ENCODE measurements around the gene VKORC1.
"Not testable (repeated sequence)": the region's sequence is repeated elsewhere in the genome, so short reads cannot be mapped to it uniquely, and the experiment has no call there.

The VKORC1 gene

DNA sequence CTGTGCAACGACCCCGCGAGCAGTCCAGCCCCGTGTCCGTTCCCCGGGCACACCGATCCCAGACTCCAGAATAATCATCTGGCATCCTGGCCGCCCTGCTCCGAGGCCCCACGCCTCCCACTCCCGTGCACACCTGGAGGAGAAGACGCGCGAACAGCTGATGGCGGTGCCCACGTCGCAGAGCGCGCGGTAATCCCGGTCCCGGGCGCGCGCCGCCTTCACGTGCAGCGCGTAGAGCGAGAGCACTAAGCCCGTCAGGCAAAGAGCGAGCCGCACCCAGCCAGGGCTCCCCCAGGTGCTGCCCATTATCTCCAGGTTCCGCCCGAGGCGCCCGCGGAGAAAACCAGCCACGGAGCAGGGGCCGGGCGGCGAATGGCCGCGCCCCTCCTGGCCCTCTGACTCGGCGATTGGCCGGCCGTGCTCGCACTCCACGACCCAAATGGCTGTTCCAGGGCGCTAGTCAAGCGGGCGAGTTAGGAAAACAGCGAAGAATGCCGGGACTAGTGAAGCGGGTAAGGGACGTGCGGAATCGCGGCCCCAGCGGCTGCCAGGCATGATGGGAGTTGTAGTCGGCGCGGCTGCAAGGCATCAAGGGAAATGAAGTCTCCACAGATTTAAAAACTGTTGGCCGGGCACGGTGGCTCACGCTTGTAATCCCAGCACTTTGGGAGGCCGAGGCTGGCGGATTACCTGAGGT is at the start of gene VKORC1:
Gene VKORC1, minus strand, starts transcription at position 374 of the 697 bp plus-strand sequence. Its CDS starts 68 bp downstream, at position 306.
- DNase-seq (ENCODE audit: low read depth in 1 of 2, low spot score in 1 of 2), result peak; percentile 79 to 90

DNA sequence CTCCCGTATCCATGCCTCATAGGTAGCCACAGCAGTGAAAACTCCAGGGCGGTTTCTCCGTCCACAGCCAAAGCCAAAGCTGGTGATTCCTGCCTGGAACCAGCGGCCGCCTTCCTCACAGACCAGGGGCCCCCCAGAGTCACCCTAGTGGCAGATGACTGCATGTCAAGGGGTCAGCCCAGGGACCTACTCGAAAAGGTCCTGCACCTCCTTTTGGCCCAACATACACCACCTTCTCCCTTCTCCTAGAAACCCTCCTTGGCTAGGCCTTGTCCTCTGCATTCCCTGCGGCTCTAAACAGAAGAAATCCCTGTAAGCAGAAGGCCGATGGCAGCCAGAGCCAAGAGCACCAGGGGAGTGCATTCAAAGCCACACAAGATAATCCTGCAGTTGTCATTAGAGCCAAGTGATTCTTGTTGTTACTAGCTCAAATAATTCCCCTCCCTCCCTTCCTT is 49.1 kb upstream of the VKORC1 start:
- DNase-seq (ENCODE audit: low read depth in 1 of 2, low spot score in 1 of 2), result no peak

DNA sequence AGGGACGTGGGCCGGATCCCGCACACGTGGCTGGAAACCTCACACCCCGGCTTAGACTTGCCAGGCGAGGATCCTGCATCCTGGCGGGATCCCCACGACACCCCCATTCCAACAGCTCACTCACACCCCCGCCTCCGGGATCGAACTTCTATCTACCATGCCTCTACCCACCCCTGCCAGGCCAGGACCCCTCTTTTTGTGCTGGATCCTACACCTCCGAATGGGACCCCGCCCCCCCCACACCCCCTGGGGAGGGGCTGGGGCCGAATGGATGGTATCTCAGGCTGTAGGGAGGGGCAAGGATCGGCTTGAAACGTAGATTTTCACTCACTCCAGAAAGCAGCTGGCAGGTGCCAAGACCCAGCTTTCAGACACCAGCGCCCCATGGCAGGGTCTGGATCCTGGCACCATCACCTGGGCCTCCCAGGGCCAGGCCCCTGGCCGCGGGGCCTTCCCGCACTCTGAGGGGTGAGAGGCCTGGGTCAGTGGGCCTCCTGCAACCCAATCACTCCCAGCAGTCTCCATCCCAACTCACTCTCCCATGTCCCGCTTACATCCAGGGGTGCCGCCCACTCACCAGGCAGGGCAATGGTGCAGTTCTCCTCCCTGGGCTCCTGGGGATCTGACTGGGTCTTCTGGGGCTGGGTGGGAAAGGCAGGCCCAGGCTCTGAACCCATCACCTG is 48.6 kb upstream of the VKORC1 start:
- no peak for DNase-seq (ENCODE audit: low read depth in 1 of 2, low spot score in 1 of 2)

DNA sequence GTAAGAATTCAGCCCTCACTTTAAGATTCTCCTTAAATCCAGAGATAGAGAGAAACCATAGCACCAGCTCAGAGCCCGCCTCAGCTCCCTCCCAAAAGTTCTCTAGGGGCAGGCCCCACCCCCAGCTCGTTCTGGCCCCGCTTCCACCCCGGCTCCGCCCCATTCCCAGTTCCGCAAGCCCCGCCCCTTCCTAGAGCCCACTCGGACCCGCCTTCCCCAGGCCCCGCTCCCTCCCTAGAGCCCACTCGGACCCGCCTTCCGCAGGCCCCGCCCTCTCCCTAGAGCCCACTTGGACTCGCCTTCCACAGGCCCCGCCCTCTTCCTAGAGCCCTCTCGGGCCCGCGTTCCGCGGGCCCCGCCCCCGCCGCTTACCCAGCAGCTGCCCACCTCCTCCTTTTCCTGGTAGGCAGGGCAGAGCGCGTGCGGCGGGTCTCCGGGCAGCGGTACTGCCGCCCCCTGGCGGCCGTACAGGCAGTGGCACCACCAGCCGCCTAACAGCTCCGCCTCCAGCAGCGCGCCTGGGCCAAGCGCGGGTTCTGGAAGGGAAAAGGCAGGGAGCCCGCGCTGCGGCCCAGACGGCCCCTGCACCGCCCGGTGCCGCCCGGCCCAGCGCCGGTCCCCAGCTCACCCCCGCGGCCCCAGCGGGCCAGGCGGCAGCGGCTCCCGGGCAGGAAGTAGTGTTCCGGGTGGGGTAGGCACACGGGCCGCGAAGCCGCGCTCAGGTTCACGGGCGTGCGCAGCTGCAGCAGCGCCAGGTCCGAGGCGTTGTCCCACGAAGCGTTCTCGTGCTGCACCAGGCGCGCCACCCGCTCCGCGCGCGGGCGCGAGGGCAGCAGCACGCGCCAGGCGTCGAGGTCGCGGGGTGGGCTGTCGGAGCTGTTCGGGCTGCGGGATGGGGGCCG is 47.8 kb upstream of the VKORC1 start:
- DNase-seq (ENCODE audit: low read depth in 1 of 2, low spot score in 1 of 2), result peak; percentile 95 to 96

DNA sequence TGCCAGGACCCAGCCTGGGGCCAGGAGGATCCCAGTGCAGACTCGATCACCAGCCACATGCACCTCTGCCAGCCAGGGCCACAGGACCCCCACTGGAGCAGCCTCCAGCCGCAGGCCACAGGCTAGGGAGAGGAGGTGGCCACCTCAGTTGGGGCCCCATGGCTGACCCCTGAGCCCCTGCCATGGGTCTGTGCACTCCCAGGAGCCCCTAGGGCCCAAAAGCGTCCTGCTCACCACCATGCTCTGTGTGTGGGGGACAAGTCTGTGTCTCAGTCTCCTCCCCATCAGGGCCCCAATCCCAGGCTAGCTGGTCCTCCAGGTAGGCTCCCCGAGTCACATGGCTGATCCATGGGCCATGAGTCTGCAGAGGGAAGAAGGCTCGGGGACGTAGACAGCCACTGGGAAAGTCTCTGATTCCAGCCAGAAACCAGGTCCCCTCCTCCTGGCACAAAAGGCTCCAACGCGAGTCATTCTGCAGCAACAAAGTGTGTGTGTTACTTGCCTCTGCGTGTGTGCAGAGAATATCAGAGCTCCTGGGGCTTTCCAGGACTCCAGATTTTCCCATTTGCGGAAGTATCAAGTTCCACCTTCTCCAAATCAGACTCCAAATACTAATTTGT is 47.0 kb upstream of the VKORC1 start:
- DNase-seq (ENCODE audit: low read depth in 1 of 2, low spot score in 1 of 2), result no peak

DNA sequence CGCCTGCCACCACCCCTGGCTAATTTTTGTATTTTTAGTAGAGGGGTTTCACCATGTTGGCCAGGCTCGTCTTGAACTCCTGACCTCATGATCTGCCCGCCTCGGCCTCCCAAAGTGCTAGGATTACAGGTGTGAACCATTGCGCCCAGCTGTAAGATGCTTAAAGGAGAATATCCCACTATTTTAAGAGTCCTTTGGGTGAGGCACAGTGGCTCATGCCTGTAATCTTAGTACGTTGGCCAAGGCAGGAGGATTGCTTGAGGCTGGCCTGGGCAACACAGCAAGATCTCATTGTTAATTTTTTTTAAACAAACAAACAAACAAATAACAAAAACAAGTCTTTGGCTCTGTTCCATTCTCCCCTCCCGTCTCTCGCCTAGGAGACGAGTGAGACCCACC is 46.5 kb upstream of the VKORC1 start:
- not testable (repeated sequence) for DNase-seq (ENCODE audit: low read depth in 1 of 2, low spot score in 1 of 2)

DNA sequence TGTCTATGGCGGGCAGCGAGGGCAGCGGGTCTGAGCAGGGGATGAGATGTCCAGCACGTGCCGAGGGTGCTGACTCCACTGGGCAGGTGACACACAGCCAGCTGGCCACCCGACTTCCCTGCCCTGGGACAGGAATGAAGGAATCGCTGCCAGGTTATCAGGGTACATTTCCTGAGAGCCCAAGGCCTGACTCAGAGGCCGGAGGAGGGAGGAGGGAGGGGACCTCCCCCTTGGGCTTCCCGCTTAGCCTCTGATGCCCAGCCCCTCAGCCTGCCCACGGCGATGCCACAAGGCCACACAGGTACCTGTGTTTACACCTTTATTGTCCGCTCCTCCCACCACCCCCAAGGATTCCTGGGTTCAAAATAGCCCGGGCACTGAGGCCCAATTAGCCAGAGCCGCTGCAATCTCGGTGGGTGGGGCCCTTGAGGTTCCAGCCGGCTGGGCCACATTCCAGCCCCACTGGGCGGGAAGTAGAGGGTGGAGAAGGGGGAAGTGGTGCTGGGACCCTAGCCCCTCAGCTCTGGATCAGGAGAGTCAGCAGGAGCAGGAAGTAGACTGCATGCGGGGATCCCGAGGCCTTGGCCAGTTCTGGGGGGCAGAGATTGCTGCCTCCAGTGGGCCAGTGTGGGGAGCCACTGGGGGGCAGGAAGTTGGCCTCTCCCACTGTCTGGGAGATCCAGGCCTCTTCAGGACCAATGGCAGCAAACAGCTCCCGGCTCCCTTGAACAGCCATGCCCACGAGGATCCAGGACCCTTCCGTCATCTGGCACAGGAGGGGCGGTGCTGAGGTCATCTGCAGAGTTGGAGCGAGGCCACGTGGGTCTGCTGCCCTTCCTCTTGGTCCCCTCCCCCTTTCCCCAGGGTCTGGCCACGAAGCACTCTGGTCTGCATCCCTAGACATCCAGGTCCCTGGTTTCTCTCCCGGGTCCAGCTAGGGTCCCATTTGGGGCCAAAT is 44.3 kb upstream of the VKORC1 start:
- DNase-seq (ENCODE audit: low read depth in 1 of 2, low spot score in 1 of 2), result no peak

DNA sequence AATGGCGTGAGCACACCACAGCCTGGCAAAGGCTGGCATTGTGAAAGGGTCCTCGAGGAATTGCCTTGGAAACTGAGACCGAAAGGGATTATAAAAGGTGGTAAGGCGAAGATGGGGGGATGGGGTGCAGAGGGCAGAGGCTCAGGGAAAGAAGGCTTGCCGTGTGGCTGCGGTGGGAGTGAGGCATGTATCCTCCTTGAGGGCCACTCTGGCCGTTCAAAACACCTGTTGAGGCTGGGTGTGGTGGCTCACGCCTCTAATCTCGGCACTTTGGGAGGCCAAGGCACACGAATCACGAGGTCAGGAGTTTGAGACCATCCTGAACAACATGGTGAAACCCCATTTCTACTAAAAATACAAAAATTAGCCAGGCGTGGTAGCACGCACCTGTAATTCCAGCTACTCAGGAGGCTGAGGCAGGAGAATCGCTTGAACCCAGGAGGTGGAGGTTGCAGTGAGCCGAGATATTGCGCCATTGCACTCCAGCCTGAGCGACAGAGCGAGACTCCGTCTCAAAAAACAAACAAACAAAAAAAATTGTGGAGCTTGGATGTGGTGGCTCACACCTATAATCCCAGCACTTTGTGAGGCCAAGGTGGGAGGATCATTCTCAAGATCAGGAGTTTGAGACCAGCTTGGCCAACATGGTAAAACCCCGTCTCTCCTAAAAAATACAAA is 42.4 kb upstream of the VKORC1 start:
- DNase-seq (ENCODE audit: low read depth in 1 of 2, low spot score in 1 of 2), result not testable (repeated sequence)

DNA sequence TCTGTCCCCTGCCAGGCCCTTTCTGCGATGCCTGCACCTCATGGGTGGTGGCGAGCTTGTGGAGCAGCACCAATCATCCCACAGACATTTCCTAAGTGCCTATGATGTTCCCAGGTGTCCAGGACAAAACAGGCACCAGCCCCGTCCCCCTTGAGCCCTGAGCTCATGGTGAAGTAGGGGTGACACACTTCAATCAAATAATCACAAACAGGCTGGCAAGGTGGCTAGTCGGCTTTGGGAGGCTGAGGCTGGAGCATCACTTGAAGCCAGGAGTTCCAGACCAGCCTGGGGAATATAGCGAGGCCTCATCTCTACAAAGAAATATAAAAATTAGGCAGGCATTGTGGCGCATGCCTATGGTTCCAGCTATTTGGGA is 41.7 kb upstream of the VKORC1 start:
- no peak for DNase-seq (ENCODE audit: low read depth in 1 of 2, low spot score in 1 of 2)

DNA sequence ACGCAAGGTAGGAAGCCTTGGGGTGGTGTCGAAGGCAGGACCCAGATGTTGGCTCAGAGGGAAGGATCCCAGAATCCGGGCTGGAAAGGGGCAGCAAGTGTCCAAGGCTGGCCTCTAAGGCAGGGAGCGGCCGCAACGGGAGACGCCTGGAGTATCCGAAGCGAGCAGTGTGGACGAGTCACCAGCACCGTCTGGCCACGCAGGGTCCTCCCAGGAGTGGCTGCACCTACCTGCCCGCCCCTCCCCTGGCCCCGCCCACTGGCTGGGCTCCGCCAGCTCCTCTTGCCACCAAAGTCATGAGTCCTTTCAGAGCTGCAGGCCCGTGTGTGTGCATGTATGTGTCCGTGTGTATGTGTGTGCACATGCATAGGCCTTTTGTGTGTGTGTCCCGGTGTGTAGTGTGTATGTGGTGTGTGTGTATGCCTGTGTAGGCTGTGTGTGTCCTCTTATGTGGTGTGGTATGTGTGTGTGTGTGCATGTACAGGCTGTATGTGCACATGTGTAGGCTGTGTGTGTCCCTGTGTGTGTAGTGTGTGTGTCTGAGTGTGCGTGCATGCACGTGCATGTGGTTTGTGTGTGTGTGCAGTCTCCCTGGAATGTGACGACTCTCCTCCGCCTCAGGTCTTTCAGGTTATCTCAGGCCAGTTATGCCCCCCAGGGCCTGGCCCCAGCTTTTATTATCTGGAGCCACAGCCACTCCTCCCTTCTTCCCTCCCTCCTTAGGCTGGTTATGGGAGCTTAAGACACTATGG is 41.1 kb upstream of the VKORC1 start, which contains the start of gene PRSS8:
Gene PRSS8, minus strand, starts transcription at position 193 of the 752 bp plus-strand sequence. CDS start 229 bp downstream, outside the sequence.
- no peak for DNase-seq (ENCODE audit: low read depth in 1 of 2, low spot score in 1 of 2)

DNA sequence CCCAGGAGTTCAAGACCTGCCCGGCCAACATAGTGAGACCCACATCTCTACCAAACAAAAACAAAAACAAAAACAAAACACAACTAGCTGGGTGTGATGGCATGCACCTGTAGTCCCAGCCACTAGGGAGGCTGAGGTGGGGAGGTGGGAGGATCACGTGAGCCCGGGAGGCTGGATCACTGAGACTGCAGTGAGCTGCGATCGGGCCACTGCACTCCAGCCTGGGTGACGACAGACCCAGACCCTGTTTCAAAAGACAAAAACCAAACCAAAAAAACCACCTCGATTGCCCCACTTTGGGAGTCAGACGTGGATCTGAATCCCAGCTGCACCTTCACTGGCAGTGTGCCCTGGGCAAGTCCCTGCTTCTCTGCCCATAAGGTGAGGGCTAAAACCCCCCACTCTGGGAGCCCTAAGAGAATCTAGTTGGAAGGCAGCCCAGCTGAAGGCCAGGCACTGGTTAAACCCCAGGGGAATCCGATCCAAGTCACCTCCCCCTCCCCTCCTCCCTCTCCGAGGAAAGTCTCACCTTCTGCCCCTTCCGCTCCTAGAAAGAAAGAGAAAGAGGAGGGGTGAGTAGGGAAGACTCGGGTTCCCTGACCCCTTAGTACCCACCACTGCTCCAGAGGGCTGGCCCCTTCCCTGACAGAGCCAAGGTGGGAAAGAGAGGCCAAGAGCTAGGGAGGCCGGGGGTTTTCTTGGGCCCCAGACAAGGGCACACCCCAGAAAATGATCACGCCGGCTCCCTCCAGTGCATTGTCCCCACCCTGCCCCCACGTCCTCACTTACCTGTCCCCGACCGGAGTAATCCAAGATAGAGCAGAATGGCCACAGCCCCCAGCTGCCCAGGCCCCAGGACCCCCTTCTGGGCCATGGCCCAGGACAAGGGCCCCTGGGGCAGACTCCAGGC is 40.3 kb upstream of the VKORC1 start:
- DNase-seq (ENCODE audit: low read depth in 1 of 2, low spot score in 1 of 2), result no peak

DNA sequence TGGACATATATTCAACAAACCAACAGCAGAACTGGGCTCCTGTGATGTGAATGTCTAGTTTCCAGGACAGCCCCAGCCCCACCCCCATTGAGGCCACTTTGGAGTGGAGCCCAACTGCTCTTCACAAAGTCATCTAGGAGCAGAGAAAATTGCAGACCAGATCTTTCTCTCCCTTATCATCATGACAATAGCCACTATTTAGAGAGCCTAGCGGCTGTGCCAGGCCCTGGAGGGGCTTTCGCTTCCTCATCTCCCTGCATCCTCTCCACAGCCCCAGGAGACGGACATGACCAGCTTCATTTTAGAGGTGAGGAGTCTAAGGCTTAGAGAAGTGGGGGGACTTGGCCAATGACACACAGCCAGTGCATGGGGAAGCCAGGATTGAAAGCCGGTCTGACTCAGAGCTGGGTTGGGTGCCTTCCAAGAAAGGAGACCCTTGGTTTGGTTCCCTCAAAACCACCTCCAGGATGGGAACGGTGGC is 39.5 kb upstream of the VKORC1 start:
- DNase-seq (ENCODE audit: low read depth in 1 of 2, low spot score in 1 of 2), result no peak

DNA sequence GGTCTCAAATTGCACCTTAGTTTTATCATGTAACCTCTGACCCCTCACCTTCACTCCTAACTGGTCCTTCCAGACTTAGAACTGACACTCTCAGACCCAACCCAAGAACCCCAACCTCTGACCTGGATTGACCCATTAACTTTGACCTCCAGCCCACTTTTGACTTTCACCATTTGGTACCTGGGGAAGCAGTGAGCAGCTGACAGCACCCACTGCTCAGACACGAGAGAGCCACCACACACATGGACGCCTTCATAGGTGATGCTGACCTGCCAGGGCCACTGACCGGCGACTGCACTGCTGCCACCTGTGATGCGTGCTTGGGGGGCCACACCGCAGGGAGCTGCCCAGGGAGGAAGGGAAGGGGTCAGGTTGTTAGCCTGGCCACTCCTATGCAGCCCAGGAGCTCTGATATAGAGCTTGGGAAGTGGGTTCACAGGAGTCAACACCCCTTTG is 38.5 kb upstream of the VKORC1 start:
- DNase-seq (ENCODE audit: low read depth in 1 of 2, low spot score in 1 of 2), result no peak

DNA sequence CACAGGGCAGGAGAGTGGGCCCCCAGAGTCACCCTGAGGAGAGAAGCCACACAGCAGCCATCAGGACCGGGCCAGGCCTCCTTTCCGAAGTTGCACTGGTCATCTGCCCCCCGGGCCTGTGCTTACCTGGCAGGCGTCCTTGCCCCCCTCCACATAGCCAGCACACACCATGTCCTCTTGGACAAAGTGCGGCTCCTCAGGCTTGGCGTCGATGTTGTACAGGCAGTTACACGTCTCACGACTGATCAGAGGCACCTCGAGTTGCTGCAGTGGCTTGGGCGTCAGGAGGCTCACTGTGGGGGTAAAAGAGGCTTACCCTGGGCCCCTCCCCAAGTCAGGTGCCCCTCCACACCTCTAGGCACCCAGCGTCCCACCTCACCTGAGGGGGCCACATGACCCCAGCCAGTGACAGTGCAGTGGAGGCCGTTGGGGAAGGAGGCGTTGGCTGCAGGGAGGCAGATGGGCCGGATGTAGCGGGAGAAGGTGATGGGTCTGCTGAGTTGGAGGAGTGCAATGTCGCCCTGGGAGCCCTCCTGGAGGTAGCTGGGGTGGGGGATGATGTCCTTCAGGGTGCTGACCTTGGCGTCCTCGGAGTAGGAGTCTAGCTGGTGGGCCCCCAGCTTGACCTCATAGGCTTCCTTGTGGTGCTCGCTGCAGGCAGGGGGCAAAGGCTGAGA is 37.8 kb upstream of the VKORC1 start:
- DNase-seq (ENCODE audit: low read depth in 1 of 2, low spot score in 1 of 2), result no peak

DNA sequence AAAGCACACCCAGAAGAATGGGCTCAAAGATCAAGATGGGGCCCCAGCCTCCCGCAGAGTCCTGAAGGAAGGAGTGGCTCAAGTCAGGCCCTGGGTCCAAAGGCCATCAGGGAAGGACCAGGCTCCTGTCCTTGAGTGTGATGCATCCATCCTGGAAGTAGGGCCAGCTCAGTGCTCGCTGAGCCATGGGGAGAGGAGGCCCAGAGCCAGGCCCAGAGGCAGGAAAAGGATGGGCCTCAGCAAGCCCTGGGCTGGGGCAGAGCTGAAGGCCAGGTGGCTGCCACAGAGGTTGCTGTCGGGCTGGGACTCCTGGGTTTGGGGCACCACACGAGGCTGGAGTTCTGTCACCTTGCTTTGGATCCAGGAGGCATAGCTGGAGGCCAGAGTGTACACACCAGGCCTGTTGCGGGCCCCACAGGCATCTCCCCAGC is 37.3 kb upstream of the VKORC1 start:
- no peak for DNase-seq (ENCODE audit: low read depth in 1 of 2, low spot score in 1 of 2)

DNA sequence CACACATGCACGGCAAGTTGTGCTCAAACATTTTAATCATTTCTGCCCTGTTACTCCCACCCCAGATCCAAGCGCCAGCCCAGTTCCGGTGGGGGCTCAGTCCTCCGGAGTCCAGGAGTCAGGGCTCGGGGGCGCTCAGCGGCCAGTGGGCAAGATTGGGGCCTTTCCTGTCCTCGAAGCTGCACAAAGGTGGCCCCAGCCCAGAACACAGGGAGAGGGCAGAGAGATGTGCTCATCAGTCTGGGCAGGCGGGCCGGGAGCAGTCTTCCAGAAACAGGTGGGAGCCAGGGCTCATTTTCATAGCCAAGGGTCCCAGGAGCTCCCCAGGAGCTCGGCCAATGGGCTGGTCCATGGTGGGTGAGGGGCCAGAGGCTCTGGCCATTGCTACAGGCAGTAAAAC is 36.8 kb upstream of the VKORC1 start:
- DNase-seq (ENCODE audit: low read depth in 1 of 2, low spot score in 1 of 2), result no peak

DNA sequence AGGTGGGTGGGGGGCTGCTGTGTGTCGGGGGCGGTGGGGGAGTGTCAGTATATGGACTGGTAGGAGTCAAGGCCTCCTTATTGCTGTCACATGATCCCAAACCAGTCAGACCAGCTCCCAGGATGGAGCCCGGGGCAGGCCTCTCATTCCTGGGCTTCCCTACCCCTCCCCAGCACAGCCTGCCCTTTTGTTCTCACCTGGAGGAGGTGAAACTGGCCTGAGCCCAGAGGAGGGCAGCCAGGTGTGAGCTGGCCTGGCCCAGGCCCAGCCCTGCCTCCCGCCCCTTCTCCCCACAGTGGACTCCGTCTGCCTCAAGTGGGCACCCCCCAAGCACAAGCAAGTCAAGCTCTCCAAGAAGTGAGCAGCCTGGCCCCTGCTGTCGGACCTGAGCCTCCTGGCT is 36.3 kb upstream of the VKORC1 start:
- DNase-seq (ENCODE audit: low read depth in 1 of 2, low spot score in 1 of 2), result no peak

Measured in activated CD4-positive, alpha-beta T cell treated with anti-CD3 and anti-CD28 coated beads, Interleukin-2, amount 50 U/mL, for 24 hours (primary cell).